Esophagus muscularis mucosa (tissue), 4 donors: ENCODE measurements around the gene JPT1. TPM values are rescaled to one million over a fixed set of nuclear protein-coding genes. Genes with fewer than 3 reads are reported as not detected.

Experiments
- DNase-seq: peaks from one replicate; pipeline ENCODE4 v3.0.0-alpha.2; 2017; ENCODE audit errors: extremely low spot score
- H3K27ac ChIP-seq, 4 donors: fragments of 200-600 bp; sonication (generic); replicated peaks in 1 of 4; 1 replicate in 3 of 4; 2 replicates in 1 of 4; pipeline ENCODE4 v1.5.1; 2016 to 2019; ENCODE audit warnings: mild to moderate bottlenecking in 1 of 4
- H3K27me3 ChIP-seq, 4 donors: fragments of 200-600 bp; sonication (generic); one replicate each; pipeline versions ENCODE4 v1.5.1 to v1.6.0; 2016 to 2019
- H3K36me3 ChIP-seq, 4 donors: fragments of 200-600 bp; sonication (generic); one replicate each; pipeline ENCODE4 v1.5.1; 2016 to 2019
- H3K4me1 ChIP-seq, 4 donors: fragments of 200-600 bp; sonication (generic); one replicate each; pipeline ENCODE4 v1.5.1; 2016 to 2019
- H3K4me3 ChIP-seq, 4 donors: fragments of 200-600 bp; sonication (generic); 1 replicate in 2 of 4; 2 replicates in 2 of 4; pipeline ENCODE4 v1.5.1; 2016 to 2019; ENCODE audit warnings: mild to moderate bottlenecking in 4 of 4, moderate library complexity in 1 of 4
- H3K9me3 ChIP-seq, 4 donors: fragments of 200-600 bp; sonication (generic); 1 replicate in 3 of 4; 2 replicates in 1 of 4; pipeline ENCODE4 v1.5.1; 2016 to 2019
- CTCF ChIP-seq, 3 experiments: fragments of 200-600 bp in 2 of 3; fragments of 450-650 bp in 1 of 3; sonication (generic) in 2 of 3; IDR thresholded peaks; one replicate each; pipeline ENCODE4 v1.5.1; 2017 to 2019; ENCODE audit warnings: antibody characterized with exemption in 3 of 3, mild to moderate bottlenecking in 2 of 3, moderate library complexity in 1 of 3
- EP300 ChIP-seq: sonication (generic); formaldehyde crosslinking; IDR thresholded peaks from one replicate; pipeline ENCODE4 v1.6.1; 2017; ENCODE audit warnings: antibody characterized with exemption
- POLR2A ChIP-seq: fragments of 450-650 bp; IDR thresholded peaks from one replicate; pipeline ENCODE4 v1.6.1; 2017; ENCODE audit warnings: antibody characterized with exemption, moderate library complexity, mild to moderate bottlenecking, low read depth
- POLR2AphosphoS5 ChIP-seq, 2 donors: sonication (generic); formaldehyde crosslinking; IDR thresholded peaks; one replicate each; pipeline ENCODE4 v1.6.1; 2017; ENCODE audit warnings: antibody characterized with exemption in 2 of 2
- WGBS: methylation state at CpG from one replicate; pipeline ENCODE4 v1.1.5; 2018; 5-methylcytosine and 5-hydroxymethylcytosine counted together
- intact Hi-C: fragments of 100-400 bp; cut with DNase I; formaldehyde crosslinking; loops from one replicate; pipeline ENCODE4 v1.15.1; 2023
- total RNA-seq, 4 donors: library from RNA; depleted of rRNA; stranded (reverse); fragments of >200 nt; gene quantifications; one replicate each; pipeline versions ENCODE4 v1.1.0 to v1.2.1, GENCODE V29; 2016

JPT1 gene
- 10 to 100 TPM in 3 of 4 donors, 1 to 10 TPM in 1; 5.4 to 24.2 (median 18.4) TPM for total RNA-seq

DNA sequence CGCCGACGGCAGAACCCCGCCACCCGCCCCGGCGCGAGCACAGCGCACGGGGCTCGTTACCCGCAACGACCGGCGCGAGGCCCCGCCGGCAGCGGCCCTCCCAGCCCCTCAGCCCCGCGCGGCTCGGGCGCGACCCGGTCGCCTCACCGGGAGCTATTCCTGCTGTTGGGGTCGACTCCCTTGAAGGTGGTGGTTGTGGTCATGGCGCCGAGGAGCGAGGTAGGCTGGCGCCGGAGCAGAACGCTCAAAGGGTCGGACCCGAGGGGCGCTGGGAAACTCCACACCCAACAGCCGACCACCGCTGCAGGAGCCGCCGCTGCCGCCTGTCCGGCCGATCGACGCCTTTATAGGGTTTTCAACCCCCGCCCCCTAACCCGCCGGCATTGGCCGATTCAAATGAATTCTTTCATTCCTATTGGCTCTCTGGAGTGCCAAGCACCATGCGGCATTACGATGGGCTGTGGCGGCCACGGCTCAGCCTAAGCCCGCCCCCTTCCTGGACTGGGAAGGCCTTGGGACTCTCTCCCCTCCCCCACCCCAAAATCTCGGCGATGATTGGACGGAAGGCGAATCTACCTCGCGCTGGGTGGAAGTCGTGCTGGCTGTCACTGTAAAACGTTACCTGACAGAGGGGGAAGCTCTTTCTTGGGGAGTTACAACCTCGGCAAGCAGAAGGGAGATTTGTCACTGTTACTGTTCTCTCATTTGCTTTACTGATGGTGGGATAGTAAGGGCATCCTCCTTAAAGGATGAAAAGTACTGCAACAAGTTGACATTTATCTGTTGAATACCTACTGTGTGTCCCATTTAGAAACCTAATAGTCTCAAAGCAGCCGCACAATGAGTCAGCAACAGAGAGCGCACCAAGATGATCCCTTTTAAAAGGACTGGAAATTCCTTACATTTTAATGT lies at the start of gene JPT1:
TSS of gene JPT1 (minus strand) at position 318 of the 912 bp plus-strand sequence. CDS start at position 203, 115 bp downstream.
- peak; percentile 96 for TF ChIP-seq POLR2A
- TF ChIP-seq POLR2AphosphoS5 (IDR thresholded peaks at IDR 0.05), result peak; percentile 90 to 99
- no peak for TF ChIP-seq EP300
- TF ChIP-seq CTCF (IDR thresholded peaks at IDR 0.05), result no peak
- H3K4me3 ChIP-seq, result peak within 1 kb of the TSS; percentile 74 to 97 (median 87)
- intact Hi-C loops, result no loop called here
- H3K27ac ChIP-seq, result peak within 1 kb of the TSS; percentile 60 to 86 (median 80)
- H3K36me3 ChIP-seq, result peaks cover 0 to under 1% (median 0%) of the 10 kb centered on the region in 4 donors
- H3K27me3 ChIP-seq, result no peaks in the 10 kb centered on the region
- WGBS, result 5% methylated on average over 28 of the region's 67 CpGs
- peak; percentile 100 for DNase-seq
- no peaks in the 10 kb centered on the region for H3K9me3 ChIP-seq
- peaks cover 11 to 23% (median 21%) of the 10 kb centered on the region in 4 donors for H3K4me1 ChIP-seq

- 95% methylated on average over 6 of the region's 6 CpGs for WGBS
- H3K4me3 ChIP-seq, result no peak overlapping the region
Measured at GRCh38 chr17:75199886-75200618, 45.7 kb upstream of the JPT1 start.

GRCh38 chr17:75194879-75195278 lies 40.6 kb upstream of the JPT1 start:
- Histone ChIP-seq H3K36me3 (no peaks in the 10 kb centered on the region), H3K4me1 (no peaks in the 10 kb centered on the region), H3K27ac (no peak overlapping the region), H3K27me3 (no peaks in the 10 kb centered on the region), H3K4me3 (no peak overlapping the region), H3K9me3 (no peaks in the 10 kb centered on the region)
- DNase-seq, result no peak
- intact Hi-C loops, result no loop called here
- TF ChIP-seq POLR2A (no peak), CTCF (IDR thresholded peaks at IDR 0.05) (no peak), EP300 (no peak), POLR2AphosphoS5 (IDR thresholded peaks at IDR 0.05) (no peak)
- 83% methylated on average over 4 of the region's 5 CpGs for WGBS

More at GRCh38 chr17:75199886-75200618, 45.7 kb upstream of the JPT1 start:
- H3K27ac ChIP-seq, result no peak overlapping the region
- no peak for DNase-seq
- TF ChIP-seq CTCF (IDR thresholded peaks at IDR 0.05) (no peak), POLR2A (no peak), POLR2AphosphoS5 (IDR thresholded peaks at IDR 0.05) (no peak), EP300 (no peak)
- H3K27me3 ChIP-seq, result no peaks in the 10 kb centered on the region
- intact Hi-C loops, result loop anchor here (5.0 kb wide), 1 partner anchor 138 kb away; no protein-coding TSS in a partner anchor
- peaks cover 6 to 10% (median 8%) of the 10 kb centered on the region in 4 donors for H3K4me1 ChIP-seq
- no peaks in the 10 kb centered on the region for H3K9me3 ChIP-seq
- no peaks in the 10 kb centered on the region for H3K36me3 ChIP-seq

- Histone ChIP-seq H3K9me3 (no peaks in the 10 kb centered on the region), H3K4me1 (no peaks in the 10 kb centered on the region), H3K4me3 (no peak overlapping the region), H3K27ac (no peak overlapping the region), H3K36me3 (no peaks in the 10 kb centered on the region), H3K27me3 (peaks cover 0 to 5% (median 0%) of the 10 kb centered on the region in 4 donors)
- WGBS, result 60% methylated on average over 4 of the region's 4 CpGs
- DNase-seq, result no peak
- no peak for TF ChIP-seq CTCF (IDR thresholded peaks at IDR 0.05)
- intact Hi-C loops, result no loop called here
Measured at GRCh38 chr17:75191584-75191983, 37.3 kb upstream of the JPT1 start.
